Motor neuron (in vitro differentiated cells): Measurements from ENCODE around the gene ANKFN1. TPM values are rescaled to one million over a fixed set of nuclear protein-coding genes. Genes with fewer than 3 reads are reported as not detected.

Source experiments
- ATAC-seq, 8 experiments: fragments of 200-7000 bp; cut with Tn5 transposase; replicated peaks in 6 of 8; 2 replicates each; pipeline ENCODE4 v1.8.0; 2021; ENCODE audit warnings: mild to moderate bottlenecking in 8 of 8, moderate library complexity in 8 of 8
- H3K27ac ChIP-seq, 2 donors: fragments of 250-450 bp; sonication (Bioruptor Pico); 2 replicates each; pipeline ENCODE4 v1.9.0; 2021; ENCODE audit warnings: antibody characterized with exemption in 2 of 2, mild to moderate bottlenecking in 2 of 2, moderate library complexity in 1 of 2
- H3K4me1 ChIP-seq, 2 donors: fragments of 250-450 bp; sonication (Bioruptor Pico); replicated peaks in 1 of 2; 2 replicates each; pipeline ENCODE4 v1.6.1; 2021; ENCODE audit warnings: antibody characterized with exemption in 2 of 2, mild to moderate bottlenecking in 2 of 2, moderate library complexity in 1 of 2
- H3K4me3 ChIP-seq, 5 donors: fragments of 250-450 bp; sonication (Bioruptor Pico); 2 replicates each; pipeline ENCODE4 v1.9.0; 2021; ENCODE audit warnings: antibody characterized with exemption in 5 of 5, mild to moderate bottlenecking in 5 of 5, moderate library complexity in 4 of 5
- WGBS, 10 experiments: fragments of 450-650 bp; shearing (Covaris generic); methylation state at CpG; one replicate each; pipeline ENCODE4 v1.0.0; 2022; 5-methylcytosine and 5-hydroxymethylcytosine counted together
- in situ Hi-C, 9 experiments: fragments of 400-800 bp; cut with MboI; loops; one replicate each; pipeline ENCODE4 v1.15.0; 2021; ENCODE audit warnings: low sequenced_read_pairs in 9 of 9, low pct_unique_long_range_greater_than_20kb in 2 of 9; ENCODE audit not compliant: unreplicated experiment in 9 of 9
- total RNA-seq, 8 experiments: library from RNA; unstranded; fragments of 300-600 nt; gene quantifications; 2 replicates each; pipeline versions ENCODE4 v1.2.3 to v1.2.4, GENCODE V29; 2022

ANKFN1 gene
- total RNA-seq, 8 experiments from 2014 or later = 0.35 to 19.2 (median 1.1) TPM; not detected in 1

DNA sequence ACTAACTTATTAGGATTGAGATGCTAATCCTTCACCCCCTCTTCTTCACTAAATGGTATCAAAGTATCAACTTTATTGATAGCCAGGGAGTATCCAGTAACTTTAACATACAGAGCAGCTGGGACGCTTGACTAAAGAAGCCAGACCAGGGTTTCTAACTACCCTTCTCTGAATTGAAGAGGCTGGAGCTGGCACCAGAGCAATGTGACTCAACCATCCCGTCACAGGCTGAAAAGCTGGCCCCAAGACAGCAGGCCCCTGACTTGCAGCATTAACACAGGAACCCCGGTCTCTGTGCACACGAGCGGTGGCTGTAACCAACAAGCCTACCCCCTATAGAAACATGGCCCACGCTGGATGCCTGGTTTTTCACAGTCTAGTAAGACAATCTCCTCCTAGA is 59.8 kb downstream of the ANKFN1 start:
- Histone ChIP-seq H3K4me1 (no peaks in the 10 kb centered on the region), H3K4me3 (no peak overlapping the region), H3K27ac (no peak overlapping the region)
- in situ Hi-C loops = no loop called here
- 20 to 100% (median 86%) methylated on average over 1 to 5 of the region's 6 CpGs; no CpG with 5 or more reads in 1 of the 10 experiments for WGBS, 10 experiments
- ATAC-seq = no peak

DNA sequence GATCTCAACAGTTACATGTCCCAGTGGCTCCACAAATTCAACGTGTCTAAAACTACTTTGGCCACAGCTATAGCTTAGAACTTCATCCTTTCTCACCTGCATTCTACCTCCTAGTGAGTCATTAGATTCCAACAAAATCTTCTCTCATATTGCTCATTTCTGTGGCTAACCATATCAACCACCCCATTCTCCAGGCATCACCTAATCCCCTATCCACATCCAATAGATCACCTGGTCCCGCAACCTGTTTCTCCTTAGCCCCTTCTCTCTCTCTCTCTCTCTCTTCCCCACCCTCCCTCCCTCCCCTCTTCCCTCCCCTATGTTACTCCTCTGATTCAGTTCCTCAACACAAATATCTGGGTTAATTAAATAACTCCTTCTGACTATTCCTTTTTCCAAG is 64.6 kb downstream of the ANKFN1 start:
- no peak overlapping the region for H3K4me3 ChIP-seq
- H3K27ac ChIP-seq = no peak overlapping the region
- 0 to 100% (median 80%) methylated on average over 1 to 2 of the region's 2 CpGs; no CpG with 5 or more reads in 1 of the 10 experiments for WGBS, 10 experiments
- in situ Hi-C loops = no loop called here
- no peak for ATAC-seq
- no peaks in the 10 kb centered on the region for H3K4me1 ChIP-seq

DNA sequence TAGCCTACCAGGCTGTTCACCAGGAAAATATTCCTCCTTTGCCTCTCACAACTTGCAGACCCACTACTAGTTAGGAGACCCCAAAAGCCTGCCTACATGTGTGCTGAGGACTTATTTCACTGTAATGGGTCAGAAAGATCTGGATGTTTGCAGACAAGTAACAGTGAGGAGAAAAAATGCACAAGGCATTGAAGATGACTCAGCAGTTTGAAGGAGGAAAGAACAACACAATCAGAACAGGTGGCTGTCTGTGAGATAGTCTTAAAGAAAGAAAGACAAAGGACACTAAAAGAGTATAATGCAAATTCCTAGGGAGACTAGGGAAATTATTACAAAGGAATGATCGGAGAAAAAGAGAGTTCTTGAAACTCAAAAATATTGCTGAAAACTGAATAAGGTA is 69.0 kb downstream of the ANKFN1 start:
- Histone ChIP-seq H3K4me1 (no peaks in the 10 kb centered on the region), H3K4me3 (no peak overlapping the region), H3K27ac (no peak overlapping the region)
- 69 to 100% (median 94%) methylated on average over 1 of the region's 1 CpG; no CpG with 5 or more reads in 1 of the 10 experiments for WGBS, 10 experiments
- in situ Hi-C loops = no loop called here
- ATAC-seq = peak in 2 of 8 experiments; percentile 14 to 39

GRCh38 chr17:56230660-56231059 is 77.4 kb downstream of the ANKFN1 start:
- in situ Hi-C loops = no loop called here
- peaks cover 0 to 9% of the 10 kb centered on the region in 2 donors for H3K4me1 ChIP-seq
- no peak overlapping the region for H3K27ac ChIP-seq
- H3K4me3 ChIP-seq = no peak overlapping the region
- 0 to 100% (median 80%) methylated on average over 2 to 4 of the region's 4 CpGs; no CpG with 5 or more reads in 1 of the 10 experiments for WGBS, 10 experiments
- ATAC-seq = peak in 2 of 8 experiments; percentile 62 to 66

GRCh38 chr17:56231252-56231651 is 78.0 kb downstream of the ANKFN1 start:
- no peak overlapping the region for H3K4me3 ChIP-seq
- peaks cover 0 to 9% of the 10 kb centered on the region in 2 donors for H3K4me1 ChIP-seq
- H3K27ac ChIP-seq = no peak overlapping the region
- in situ Hi-C loops = no loop called here
- WGBS, 10 experiments = 0 to 90% (median 50%) methylated on average over 1 to 2 of the region's 2 CpGs; no CpG with 5 or more reads in 2 of the 10 experiments
- peak in 3 of 8 experiments; percentile 61 to 98 (median 70) for ATAC-seq

DNA sequence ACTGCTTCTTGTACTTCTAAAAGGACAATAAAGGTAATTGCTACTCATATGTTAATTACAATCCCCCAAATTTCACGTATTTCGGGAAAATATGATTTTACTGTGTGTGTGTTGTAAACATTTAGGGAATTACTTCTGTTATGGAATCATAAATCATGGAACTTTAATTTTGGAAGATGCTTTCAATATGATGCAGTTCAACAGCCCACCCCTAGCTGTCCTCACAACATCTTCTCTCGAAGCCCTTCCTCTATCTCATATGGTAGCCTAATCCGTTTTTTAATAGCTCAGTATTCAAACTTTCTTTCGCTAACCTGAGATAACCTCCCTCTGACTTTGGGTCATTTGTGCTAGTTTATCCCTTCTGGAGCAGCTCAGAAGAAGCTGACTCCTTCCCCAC is 78.4 kb downstream of the ANKFN1 start:
- 49 to 93% (median 75%) methylated on average over 1 to 5 of the region's 5 CpGs; no CpG with 5 or more reads in 2 of the 10 experiments for WGBS, 10 experiments
- peak in 1 of 8 experiments; percentile 9 for ATAC-seq
- in situ Hi-C loops = no loop called here
- peaks cover 0 to 9% of the 10 kb centered on the region in 2 donors for H3K4me1 ChIP-seq
- no peak overlapping the region for H3K27ac ChIP-seq
- H3K4me3 ChIP-seq = no peak overlapping the region

DNA sequence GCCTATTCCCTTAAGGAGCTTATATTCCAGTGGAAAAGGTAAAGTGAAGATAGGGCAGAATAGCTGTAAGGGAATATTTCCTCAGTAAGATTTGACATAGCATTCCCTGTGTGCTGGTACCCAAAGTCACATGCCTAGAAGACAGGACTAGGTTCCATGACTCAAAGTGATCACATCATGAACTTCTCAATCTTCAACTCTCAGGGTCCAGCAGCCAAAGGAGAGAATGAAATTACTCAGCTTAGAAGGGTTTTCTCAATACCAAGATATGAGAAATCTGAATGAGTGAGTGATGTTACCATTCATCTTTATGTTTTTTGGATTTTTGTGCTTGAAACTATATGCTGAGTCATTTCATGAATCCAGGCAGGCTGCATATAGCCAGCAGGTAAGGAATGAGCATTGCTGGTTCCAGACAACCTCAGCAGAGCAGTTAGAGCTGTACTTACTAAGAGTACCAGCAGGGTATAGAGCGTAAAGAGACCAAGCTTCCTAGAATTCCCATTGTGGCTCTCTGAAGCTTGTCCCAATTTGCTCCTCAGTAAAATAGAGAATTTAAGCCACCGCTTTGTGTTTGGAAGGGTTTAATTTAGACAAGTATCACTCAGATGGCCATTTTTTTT is 91.1 kb downstream of the ANKFN1 start:
- in situ Hi-C loops = no loop called here
- ATAC-seq = no peak

GRCh38 chr17:56247816-56248215 is 94.5 kb downstream of the ANKFN1 start:
- WGBS, 10 experiments = 0 to 100% (median 83%) methylated on average over 1 of the region's 1 CpG; no CpG with 5 or more reads in 5 of the 10 experiments
- Histone ChIP-seq H3K4me1 (no peaks in the 10 kb centered on the region), H3K27ac (no peak overlapping the region), H3K4me3 (no peak overlapping the region)
- ATAC-seq = no peak
- in situ Hi-C loops = no loop called here

More for the DNA sequence above, 91.1 kb downstream of the ANKFN1 start:
- Histone ChIP-seq H3K4me3 (no peak overlapping the region), H3K27ac (no peak overlapping the region), H3K4me1 (no peaks in the 10 kb centered on the region)
- 86 to 100% (median 92%) methylated on average over 1 to 2 of the region's 2 CpGs; no CpG with 5 or more reads in 3 of the 10 experiments for WGBS, 10 experiments

- Histone ChIP-seq H3K4me1 (peaks cover 0 to 3% of the 10 kb centered on the region in 2 donors), H3K27ac (no peak overlapping the region), H3K4me3 (no peak overlapping the region)
- WGBS, 10 experiments = 17 to 83% (median 30%) methylated on average over 1 of the region's 1 CpG; no CpG with 5 or more reads in 5 of the 10 experiments
- in situ Hi-C loops = no loop called here
- ATAC-seq = no peak
These were observed 103.8 kb downstream of the ANKFN1 start for GRCh38 chr17:56257075-56257474.

DNA sequence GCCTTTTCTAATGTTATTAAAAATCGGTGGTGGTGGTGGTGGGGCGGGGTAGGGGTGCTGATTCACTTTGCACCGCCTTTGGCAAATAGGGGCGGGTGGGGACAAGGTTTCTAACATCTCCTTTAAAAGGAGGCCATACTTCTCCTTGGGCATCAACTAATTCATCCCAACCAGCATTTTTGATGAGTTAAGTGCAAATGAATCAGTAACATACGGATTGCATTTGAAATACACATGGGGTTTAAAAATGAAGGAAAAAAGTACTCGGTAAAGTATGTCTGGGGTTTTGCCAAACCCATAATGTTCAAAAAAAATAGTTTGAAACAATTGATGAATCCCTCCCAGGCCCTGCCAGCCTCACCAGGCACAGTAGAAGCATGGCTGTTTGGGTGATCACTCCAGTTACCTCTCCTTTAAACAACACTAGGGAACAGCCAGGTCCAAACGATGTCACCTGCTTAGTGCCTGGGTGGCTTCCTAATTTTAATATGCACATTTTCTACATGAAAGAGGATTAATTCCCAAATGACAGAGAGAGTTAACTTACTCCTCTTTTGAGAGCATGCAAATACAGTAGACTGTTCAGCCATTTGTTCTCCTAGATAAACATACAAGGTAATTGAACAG is 107.2 kb downstream of the ANKFN1 start:
- Histone ChIP-seq H3K27ac (no peak overlapping the region), H3K4me3 (no peak overlapping the region), H3K4me1 (peaks cover 3 to 15% of the 10 kb centered on the region in 2 donors)
- peak in 3 of 8 experiments; percentile 30 to 70 (median 66) for ATAC-seq
- in situ Hi-C loops = no loop called here
- 0 to 83% (median 73%) methylated on average over 1 to 4 of the region's 7 CpGs; no CpG with 5 or more reads in 1 of the 10 experiments for WGBS, 10 experiments

DNA sequence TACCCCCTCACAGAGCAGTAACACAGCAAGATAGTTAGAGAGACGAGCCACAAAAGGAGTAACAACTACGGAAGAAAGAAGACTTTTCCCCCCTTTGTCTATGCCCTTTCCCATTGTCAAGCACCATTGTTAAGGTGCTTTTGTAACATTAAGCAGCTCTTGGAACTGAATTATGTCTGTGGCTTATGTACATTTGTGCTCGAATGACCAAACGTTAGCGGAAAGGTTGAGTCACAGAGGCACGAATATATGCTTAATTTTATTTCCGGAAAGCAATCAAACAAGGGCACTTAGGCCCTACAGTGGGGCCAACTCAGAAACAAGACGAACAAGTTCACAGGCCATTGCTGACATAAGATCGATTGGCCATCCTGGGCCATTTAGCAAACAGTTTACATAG is 109.5 kb downstream of the ANKFN1 start:
- in situ Hi-C loops = no loop called here
- Histone ChIP-seq H3K27ac (no peak overlapping the region), H3K4me1 (peaks cover 3 to 15% of the 10 kb centered on the region in 2 donors), H3K4me3 (no peak overlapping the region)
- ATAC-seq = peak in 6 of 8 experiments; percentile 32 to 83 (median 48)
- 10 to 77% (median 35%) methylated on average over 2 to 9 of the region's 9 CpGs; no CpG with 5 or more reads in 1 of the 10 experiments for WGBS, 10 experiments

DNA sequence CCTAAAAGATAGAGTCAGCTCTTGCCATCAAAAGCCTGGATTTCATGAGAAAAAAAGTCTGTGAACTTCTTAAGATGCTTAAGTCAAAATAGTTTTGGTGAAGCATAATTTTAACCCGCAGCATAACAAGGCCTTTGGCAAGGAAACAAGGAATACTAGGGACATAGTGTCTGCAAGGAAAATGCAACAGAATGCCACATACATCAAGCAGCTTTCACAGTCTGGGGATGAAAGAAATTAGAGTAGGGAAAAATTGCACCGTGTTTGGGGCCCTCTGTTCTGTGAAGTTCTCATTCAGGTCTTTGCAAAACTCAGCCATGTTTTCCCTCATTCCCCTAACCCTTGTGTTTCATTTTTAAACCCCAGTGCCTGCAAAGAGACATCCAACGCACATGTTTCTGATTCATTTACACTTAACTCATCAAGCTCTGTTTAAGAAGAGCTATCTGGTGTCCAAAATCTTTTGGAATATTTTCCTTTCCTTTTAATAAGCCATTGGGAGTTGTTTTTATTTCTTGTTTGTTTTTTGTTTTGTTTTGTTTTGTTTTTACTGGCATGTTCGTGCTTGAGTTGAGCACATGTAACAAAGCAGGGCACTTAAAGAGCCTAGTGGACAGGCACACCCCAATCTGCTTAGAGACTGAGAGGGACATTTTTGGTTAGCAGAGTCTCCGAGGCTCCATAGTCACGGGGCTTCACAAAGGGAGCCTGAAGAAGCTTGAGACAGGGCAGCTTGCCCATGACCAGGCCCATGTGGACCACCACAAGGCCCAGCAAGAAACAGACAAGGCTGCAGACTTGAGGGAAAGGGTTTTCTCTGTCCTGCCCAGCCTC is 116.5 kb downstream of the ANKFN1 start:
- Histone ChIP-seq H3K4me3 (no peak overlapping the region), H3K4me1 (no peaks in the 10 kb centered on the region), H3K27ac (no peak overlapping the region)
- in situ Hi-C loops = no loop called here
- ATAC-seq = peak in 2 of 8 experiments; percentile 67
- 2 to 100% (median 73%) methylated on average over 1 to 6 of the region's 6 CpGs for WGBS, 10 experiments

DNA sequence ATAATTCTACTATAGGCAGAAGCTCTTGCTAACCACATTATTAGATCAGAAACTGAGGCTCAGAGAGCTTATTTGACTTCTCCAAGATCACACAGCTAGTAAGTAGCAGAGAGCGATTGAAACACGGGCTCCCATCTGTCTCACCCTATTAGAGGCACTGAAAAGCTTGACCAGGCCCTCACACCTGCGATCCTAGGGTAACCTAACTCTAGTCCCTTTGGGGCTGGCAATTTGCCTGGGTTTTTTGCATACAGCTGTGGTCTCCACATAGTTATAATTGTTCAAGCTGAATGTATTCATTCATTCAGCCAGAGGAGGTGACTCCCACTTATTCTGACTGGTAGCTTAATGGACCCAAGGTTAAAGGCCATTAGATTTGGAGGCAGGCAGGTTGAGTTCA is 121.2 kb downstream of the ANKFN1 start:
- H3K4me3 ChIP-seq = no peak overlapping the region
- 83 to 100% (median 100%) methylated on average over 1 to 2 of the region's 3 CpGs; no CpG with 5 or more reads in 6 of the 10 experiments for WGBS, 10 experiments
- no peak for ATAC-seq
- no peak overlapping the region for H3K27ac ChIP-seq
- no peaks in the 10 kb centered on the region for H3K4me1 ChIP-seq
- in situ Hi-C loops = no loop called here
